ENCODE measurements around the gene RBM6.
"Not testable (repeated sequence)": the region's sequence is repeated elsewhere in the genome, so short reads cannot be mapped to it uniquely, and the experiment has no call there.

RBM6 gene

DNA sequence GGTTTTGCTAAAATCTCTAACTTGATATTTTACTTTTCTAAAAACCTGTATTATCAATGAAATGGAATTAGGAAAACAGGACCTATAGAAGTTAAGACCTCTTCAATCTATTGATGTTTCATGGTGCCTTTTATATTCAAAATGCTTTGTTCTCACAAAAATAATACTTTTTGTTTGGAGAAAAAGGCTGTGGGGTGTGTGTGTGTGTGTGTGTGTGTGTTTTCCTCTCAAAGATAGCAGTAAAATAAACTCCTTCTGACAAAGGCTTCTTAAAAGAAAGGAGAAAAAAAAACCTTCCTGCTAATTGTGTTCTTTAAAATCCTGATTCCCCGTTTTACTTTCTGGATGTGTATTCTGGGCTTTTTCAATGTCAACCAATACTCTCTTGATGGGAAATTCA lies 54.5 kb downstream of the RBM6 start:
- no peak for DNase-seq

DNA sequence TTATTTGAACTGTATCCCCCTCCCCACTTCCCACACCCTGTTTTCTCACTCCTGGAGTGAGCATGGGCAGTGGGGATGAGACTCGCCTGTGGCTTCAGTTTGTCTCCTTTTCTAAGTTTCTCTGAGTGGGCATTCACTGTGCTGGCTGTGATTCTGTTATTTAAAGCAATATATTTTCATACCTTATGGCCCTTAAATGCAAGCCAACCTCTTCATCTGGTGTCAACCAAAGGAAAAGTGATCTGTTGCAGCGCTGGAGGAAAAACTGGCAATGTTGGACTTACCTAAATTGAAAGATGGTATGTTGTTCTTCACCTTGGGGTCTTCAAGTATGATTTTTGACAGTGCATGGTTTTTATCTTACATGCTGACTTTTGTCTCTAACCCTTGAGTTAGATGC lies 56.1 kb downstream of the RBM6 start:
- DNase-seq: no peak

DNA sequence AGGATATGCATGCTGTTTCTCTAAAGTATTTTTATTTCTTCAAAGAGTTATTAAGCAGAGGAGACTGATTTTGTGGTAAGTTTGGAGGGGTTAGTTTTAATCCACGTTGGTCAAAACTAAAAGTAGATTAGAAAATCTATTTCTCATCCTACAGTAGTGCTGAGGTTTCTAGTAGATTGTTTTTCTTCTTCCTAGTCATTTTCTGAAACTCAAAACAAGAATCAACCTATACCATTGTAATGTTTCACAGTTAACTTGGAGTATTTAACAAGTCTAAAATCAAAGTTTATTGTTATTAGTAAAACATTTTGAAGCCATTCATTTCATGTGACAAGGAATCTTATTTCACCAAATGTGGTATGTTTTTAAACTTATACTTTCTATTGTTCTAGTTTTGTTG lies 57.9 kb downstream of the RBM6 start:
- no peak for DNase-seq

DNA sequence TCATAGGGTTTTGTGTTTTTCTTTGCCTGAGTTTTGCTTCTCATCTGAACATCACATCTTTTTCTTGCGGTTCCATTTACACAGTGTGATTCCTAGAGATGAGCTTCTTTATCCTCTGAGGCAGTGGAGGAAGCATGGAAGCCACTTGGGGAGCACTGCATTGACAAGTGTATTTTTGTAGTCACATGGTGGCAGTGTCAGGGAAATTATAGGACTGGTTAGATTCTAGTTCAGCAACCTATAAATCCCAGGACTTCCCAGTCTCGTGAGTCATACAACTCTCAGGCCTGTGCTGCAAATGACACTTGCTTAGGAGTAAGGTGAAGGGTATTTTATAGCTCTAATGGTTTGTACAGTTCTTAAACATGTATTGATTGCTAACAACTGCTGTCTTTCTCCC lies 58.4 kb downstream of the RBM6 start:
- no peak for DNase-seq

DNA sequence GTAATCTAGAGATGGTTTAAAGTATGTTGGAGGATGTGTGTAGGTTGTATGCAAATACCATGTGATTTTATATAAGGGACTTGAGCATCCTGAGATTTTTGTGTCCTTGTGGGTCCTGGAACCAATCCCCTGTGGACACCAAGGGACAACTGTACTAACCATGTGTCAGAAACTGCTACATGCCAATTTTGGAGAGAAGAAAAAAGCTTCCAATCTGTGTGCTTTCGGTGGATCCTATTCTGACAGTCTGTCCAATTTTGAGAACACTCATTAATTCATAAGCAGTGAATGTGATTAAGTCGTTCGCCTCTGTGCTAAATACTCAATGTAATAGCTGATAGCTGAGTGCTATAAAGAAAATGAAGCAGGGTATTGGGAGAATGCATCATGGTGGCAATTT lies 61.6 kb downstream of the RBM6 start:
- no peak for DNase-seq

DNA sequence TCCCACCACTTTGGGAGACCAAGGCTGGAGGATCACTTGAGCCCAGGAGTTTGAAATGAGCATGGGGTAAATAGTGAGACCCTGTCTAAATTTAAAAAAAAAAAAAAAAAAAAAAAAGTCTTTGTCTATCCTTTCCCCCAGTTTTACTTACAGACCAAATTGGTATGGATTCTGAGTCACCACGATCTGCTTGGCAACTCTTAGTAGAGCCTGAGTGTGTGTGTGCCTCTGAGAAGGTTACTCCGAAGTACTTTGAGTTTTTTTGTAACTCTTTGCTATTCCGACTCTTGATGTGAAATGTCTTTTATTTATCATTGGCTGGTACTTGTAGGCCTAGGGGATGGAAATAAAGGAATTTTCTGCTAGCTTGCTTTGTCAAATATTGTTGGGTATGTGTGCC lies 63.3 kb downstream of the RBM6 start:
- DNase-seq: no peak

DNA sequence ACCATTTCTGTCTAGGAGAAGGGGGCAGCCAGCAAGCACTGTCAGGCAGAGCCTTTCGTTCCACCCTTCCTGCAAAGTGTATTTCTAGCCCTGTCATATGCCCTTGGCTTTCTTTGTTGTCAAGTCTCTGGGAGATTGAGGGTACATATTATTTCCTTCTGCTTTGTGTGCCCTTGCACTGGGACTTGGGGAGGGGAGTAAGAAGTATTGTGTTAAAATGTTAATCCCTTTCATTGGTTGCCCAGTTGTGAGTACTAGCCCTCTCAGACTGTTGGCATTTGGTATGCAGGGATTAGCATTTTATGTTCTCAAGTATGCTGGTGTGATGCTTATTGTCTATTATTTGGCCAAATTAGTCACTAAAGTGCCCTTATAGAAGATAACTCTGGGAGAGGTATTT lies 63.9 kb downstream of the RBM6 start:
- DNase-seq: no peak

DNA sequence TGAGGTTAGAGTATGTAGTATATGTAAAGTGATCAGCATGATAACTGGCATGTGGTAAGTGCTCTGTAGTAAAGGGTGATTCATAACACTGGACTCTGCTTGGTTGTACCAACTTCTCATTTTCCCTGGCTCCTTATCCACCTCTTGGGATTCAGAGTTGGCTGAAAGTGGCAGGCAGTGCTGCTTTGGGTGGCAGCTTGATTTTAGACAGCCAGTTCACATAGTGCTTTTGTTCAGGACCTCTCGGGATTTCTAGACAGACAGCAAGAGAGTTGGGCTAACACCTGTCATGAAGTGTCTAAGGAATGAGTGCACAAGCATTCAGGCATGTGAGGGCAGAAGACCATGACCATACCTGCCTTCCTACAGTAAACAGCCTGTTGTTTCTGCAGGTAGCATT lies 69.0 kb downstream of the RBM6 start:
- DNase-seq: no peak

DNA sequence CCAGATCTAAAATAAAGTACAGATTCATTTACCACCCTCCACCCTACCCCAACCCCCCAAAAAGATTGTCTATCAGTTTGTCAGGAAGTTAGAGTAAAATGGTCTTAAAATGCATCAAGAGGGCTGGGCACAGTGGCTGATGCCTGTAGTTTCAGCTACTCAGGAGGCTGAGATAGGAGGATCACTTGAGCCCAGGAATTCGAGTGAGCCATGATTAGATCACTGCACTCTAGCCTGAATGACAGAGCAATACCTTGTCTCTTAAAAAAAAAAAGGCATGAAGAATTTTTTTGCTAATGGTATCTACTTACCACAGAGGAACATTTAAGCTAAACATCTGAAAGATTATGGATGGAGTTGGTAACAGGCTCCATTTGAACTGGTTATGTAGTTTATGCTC lies 71.0 kb downstream of the RBM6 start:
- DNase-seq: no peak

DNA sequence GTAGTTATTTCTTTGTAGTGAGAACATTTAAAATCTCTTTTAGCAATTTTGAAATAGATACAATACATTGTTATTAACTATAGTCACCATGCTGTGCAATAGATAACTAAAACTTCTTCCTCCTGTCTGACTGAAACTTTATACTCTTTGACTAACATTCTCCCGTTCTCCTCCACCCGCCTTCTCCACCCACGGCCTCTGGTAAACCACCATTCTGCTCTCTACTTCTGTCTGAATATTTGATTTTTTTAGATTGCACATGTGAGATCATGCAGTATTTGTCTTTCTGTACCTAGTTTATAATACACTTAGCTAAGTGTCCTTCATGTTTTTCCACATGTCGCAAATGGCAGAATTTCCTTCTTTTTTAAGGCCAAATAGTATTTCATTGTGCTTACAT lies 76.0 kb downstream of the RBM6 start:
- no peak for DNase-seq

DNA sequence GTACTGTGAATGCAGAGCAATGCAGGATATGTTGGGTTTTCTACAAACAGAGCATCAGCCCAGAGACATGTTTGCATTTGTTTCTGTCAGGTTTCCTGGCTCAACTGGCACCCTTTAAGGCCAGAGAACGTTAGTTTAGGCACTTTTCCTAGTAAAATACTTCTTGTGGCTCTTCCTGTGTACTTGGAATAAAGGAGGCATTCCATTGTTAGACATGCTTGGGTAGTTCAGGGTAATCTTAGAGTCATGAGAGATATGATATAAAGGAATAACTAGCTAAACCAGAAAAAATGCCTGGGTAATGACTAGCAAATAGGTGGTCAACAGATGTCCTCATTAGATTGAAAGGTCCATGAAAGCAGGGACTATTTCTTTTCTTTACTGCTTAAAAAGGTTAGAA lies 88.4 kb downstream of the RBM6 start:
- no peak for DNase-seq

DNA sequence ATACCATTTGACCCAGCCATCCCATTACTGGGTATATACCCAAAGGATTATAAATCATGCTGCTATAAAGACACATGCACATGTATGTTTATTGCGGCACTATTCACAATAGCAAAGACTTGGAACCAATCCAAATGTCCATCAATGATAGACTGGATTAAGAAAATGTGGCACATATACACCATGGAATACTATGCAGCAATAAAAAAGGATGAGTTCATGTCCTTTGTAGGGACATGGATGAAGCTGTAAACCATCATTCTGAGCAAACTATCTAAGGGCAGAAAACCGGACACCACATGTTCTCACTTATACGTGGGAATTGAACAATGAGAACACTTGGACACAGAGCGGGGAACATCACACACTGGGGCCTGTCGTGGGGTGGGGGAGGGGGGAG lies 91.3 kb downstream of the RBM6 start:
- not testable (repeated sequence) for DNase-seq

DNA sequence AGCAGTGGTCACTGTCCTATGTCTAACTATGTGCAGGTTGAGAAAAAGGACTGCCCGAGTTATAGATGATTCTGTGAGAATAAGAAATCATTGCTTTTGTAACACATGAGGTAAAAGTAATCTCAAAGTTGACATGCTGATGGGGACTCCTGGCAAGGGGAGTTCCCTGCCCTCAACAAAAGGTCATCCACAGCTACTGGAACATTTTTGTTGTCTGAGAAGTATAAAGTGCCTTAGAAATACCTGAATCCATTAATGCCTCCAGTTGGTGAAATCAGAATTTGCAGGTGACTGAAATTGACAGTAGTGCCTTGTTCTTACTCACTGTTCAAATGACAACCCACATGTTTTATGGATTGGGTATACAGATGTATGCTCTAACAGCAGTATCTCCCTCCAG lies 105.0 kb downstream of the RBM6 start:
- no peak for DNase-seq

DNA sequence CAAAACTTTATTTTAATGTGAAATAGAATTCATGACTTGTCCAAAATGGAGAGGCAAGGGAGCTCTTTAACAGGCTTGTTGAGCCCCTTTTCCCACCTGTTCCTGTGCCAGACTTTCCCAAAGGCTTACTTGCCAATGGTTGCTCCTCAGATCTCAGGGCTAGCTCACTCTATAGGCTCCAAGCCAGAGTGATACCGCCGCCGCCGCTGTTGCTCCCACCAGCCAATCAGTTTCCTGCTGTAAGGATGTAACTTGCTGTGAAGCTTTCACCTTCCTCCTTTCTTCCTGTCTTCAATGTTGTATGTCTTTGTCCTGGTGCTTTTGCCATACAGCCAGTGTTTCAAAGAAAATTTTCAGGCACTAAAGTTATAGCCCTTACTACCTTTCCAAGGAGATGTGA lies 107.5 kb downstream of the RBM6 start:
- no peak for DNase-seq

DNA sequence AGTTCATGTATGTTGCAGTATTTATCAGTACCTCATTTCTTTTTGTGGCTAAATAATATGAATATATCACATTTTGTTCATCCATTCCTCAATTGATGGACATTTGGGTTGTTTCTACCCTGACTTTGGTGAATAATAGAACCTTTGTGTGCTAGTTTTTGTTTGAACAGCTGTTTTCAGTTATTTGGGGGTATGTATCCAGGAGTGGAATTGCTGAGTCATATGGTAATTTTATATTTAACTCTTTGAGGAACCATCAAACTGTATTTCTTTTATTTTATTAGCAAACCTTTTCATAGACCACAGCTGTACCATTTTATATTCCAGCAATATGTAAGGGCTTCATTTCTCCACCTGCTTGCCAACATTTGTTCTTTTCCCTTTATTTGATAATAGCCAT lies 110.4 kb downstream of the RBM6 start:
- DNase-seq: no peak

DNA sequence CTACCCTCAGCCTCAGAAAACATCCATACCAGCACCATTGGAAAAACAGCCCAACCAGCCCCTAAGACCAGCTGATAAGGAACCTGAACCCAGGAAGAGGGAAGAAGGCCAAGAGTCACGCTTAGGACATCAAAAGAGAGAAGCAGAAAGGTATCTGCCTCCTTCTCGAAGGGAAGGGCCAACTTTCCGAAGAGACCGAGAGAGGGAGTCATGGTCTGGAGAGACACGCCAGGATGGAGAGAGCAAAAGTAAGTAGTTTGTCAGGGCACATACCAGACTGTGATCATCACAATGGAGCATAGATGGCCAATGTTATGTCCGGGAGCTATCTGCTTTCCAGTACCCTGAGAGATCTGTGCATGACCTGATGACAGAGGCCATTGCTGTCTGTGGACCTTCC lies 117.8 kb downstream of the RBM6 start:
- no peak for DNase-seq

DNA sequence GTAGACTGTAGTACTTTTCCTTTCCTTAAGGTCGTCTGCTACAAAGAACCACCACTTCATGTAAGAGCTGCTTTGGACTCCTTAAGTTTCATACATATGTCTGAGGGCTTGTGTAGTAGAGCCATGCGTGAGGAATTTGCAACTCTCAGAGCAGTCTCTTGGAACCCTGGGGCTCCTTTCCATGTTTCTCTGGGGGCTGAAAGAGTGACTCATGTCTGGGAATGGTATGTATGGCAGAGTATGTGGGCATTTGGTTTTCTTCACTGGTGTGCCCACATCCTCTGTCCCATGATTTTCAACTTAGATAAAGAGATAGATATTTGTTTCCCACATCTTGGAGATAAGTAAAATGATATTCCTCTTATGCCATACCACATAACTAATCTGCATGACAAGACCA lies 128.2 kb downstream of the RBM6 start:
- DNase-seq: no peak

DNA sequence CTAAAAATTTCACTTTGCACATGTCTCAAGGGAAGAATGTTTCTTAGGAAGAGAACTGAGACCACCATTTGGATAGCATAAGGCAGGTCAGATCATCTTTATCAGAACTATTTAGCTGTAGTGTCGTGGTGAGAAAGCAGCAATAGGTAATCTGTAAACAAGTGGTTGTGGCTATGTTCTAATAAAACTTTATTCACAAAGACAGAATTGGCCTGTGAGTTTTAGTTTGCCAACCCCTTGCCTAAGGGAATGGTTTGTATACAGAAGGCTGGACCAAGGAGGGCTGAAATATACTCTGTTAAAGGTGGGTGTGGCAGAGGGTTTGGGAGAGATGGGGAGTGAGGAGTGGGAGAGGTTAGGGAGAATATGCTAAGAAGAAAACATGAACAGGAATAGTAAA lies 138.1 kb downstream of the RBM6 start:
- no peak for DNase-seq

DNA sequence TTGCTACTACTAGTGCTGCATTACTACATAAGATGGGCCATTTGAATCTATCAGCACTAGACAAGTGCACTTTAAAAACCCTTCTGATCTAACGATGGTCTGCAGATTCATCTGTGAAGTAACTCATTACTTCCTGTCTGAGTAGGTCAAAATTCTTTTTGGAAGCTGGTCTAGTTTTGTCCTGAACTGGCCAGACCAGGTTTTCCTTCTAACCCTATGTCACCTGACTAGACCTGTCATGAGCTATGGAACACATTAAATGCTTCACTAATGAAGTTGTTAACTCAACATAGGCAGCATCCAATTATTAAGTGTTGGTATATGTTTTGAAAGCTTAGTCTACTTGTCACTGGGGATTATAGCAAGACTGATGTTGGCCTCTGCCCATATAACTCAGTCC lies 138.7 kb downstream of the RBM6 start:
- DNase-seq: no peak

DNA sequence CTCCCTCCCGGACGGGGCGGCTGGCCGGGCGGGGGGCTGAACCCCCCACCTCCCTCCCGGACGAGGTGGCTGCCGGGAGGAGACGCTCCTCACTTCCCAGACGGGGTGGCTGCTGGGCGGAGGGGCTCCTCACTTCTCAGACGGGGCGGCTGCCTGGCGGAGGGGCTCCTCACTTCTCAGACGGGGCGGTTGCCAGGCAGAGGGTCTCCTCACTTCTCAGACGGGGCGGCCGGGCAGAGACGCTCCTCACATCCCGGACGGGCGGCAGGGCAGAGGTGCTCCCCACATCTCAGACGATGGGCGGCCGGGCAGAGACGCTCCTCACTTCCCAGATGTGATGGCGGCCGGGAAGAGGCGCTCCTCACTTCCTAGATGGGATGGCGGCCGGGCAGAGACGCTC lies 145.0 kb downstream of the RBM6 start:
- not testable (repeated sequence) for DNase-seq

DNA sequence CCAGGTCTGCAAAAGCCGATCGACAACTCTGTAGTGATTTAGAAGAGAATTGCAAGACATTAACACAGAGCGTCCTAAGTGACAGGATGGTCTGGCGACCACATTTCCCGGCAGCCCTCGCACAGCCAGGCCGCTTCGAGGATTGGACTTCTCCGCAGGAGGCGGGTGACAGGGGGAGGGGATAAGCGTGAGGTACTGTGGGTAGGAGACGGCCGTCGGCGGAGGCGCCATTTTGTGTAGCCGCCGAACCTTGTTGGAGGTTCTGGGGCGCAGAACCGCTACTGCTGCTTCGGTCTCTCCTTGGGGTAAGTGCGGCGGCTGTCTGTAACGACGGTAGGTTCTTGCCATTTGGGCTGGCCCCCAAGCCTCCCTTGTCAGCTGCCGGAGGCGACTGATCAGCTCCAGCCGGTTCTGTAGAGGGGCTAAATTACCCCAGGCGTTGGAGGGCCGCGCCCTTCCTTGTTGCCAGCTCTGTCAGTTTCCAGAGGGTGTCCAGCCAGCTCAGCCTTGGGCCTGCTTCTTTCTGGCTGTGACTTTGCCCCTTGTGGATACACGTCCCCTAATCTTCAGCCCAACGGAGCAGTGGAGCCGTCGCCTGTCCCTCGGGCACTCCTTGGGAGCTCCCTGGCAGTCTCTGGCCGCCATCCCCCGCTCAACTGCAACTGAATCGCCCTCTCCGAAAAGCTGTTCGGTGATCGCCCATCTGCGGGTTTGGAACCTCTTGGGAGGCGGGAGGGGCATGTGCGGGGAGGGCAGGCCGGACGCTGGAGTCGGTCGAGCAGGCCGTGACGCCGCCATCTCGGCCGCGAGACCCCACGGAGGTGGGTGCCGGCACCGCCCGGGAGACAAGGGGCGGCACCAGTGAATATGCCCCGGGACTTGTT lies 149.0 kb downstream of the RBM6 start, which contains the start of gene RBM5:
Gene RBM5, plus strand, starts transcription at position 195 of the 884 bp plus-strand sequence. CDS start 1,516 bp downstream, outside the sequence.
- peak; percentile 89 for DNase-seq

DNA sequence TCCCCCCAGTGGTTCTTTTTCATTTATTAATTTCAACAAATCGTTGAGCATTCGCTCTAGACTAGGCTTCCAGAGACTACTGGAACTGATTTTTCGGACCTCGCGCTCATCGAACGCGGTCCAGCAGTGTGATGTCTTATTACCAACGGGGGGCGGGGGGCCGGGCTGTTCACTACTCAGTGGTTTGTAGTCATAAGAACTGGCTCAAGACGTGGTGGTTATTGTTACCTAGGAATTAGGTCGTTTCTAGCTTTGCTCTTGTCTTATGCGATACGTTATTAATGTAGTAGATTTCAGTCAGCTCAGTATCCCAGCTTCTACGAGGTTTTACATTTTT lies 149.6 kb downstream of the RBM6 start:
- DNase-seq: no peak

DNA sequence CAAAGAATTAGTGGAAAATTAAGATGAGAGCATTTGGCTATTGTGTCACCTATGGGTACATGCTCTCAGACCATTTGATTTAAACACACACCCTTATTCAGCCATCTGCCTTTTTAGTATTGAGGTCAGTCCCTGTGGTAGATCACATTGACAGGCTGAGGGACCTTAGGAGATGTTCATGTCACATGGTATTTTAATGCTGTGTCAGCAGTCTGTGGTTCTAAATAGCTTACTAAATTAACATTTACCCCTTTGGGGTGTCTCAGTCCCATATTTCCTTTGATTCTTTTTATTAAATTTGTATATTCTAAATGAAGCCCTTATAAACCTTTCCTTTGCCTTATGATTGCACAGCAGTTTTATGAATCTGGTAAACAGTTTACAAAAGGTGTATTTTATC lies 151.0 kb downstream of the RBM6 start:
- no peak for DNase-seq

DNA sequence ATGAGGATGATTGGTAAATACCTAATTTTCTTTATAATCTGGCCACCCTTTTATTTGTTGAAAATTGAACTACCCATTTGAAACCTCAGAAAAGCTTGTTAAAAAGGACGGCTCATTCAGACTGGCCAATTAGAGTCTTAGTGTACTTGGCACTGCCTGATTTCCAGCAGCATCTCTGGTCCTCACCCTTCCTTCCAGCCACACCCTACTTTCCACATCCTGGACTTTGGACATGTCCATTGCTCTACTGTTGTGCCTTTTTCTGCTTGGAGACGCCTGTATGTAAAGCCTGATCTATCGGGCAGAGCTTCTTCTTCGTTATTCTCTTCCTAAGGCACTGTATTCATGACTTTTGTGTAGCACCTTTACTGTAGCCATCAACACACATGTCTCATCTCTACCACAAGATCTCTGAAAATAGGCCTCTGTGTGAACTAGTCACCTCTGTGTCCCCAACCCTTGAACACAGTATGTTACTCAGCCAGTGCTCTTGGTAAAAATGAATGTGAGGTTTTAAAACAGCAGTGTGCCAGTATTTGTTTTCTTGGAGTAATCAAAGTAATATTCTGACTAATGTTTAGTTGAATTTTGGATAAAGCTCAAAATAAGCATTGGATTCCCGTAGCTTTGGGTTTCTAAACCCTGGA lies 155.5 kb downstream of the RBM6 start:
- DNase-seq: no peak

DNA sequence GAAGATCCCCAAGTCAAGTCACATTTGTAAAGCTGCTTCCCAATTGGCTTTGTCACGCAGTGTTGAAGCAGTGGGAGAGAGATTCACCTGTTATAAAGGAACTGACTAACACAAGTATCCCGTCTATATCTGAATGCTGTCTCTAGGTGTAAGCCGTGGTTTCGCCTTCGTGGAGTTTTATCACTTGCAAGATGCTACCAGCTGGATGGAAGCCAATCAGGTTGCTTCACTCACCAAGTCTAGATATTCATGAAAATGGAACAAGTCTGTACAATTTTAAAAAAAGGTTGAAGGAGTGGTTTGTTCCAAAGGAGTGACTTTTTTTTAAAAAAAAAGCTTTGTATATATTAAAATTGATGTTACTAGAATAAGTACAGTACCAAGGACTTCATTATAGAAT lies 160.4 kb downstream of the RBM6 start:
- no peak for DNase-seq

Data from GDM1 (cell line).